Body of pancreas (tissue), 4 donors: ENCODE measurements around the gene CYP3A5. TPM values are rescaled to one million over a fixed set of nuclear protein-coding genes. Genes with fewer than 3 reads are reported as not detected.

Experiments
- ATAC-seq: fragments of 150-250 bp; one replicate; pipeline ENCODE4 v1.9.1; 2016
- DNase-seq, 4 donors: peaks; one replicate each; pipeline ENCODE4 v3.0.0-alpha.2; 2019
- H3K27ac ChIP-seq, 4 donors: fragments of 200-600 bp; sonication (generic); 1 replicate in 3 of 4; 2 replicates in 1 of 4; pipeline versions ENCODE4 v1.5.1 to v1.6.1; 2016 to 2019; ENCODE audit warnings: mild to moderate bottlenecking in 1 of 4, mixed read lengths in 1 of 4, moderate library complexity in 1 of 4
- H3K27me3 ChIP-seq, 2 donors: fragments of 200-600 bp; sonication (generic); one replicate each; pipeline ENCODE4 v1.6.0; 2016; ENCODE audit warnings: mild to moderate bottlenecking in 1 of 2
- H3K36me3 ChIP-seq, 2 donors: fragments of 200-600 bp; sonication (generic); replicated peaks in 1 of 2; 2 replicates each; pipeline ENCODE4 v1.5.1; 2016; ENCODE audit warnings: low read depth in 2 of 2; ENCODE audit not compliant: insufficient read depth in 1 of 2
- H3K4me1 ChIP-seq: fragments of 200-600 bp; sonication (generic); one replicate; pipeline ENCODE4 v1.6.0; 2016
- H3K4me3 ChIP-seq, 2 donors: fragments of 200-600 bp; sonication (generic); 1 replicate in 1 of 2; 2 replicates in 1 of 2; pipeline ENCODE4 v1.5.1; 2016 to 2019
- H3K9me3 ChIP-seq, 3 donors: fragments of 200-600 bp; sonication (generic); 1 replicate in 2 of 3; 2 replicates in 1 of 3; pipeline ENCODE4 v1.5.1; 2016
- CTCF ChIP-seq, 7 experiments: fragments of 450-650 bp in 4 of 7; fragments of 200-600 bp in 3 of 7; sonication (generic) in 3 of 7; IDR thresholded peaks; one replicate each; pipeline ENCODE4 v1.5.1; 2016 to 2019; ENCODE audit warnings: antibody characterized with exemption in 7 of 7
- POLR2A ChIP-seq, 3 donors: fragments of 450-650 bp; IDR thresholded peaks; one replicate each; pipeline ENCODE4 v1.6.1; 2016; ENCODE audit warnings: antibody characterized with exemption in 3 of 3, mild to moderate bottlenecking in 2 of 3
- WGBS, 2 donors: methylation state at CpG; one replicate each; pipeline ENCODE4 v1.1.5; 2017; 5-methylcytosine and 5-hydroxymethylcytosine counted together
- intact Hi-C: fragments of 100-400 bp; cut with DNase I; formaldehyde crosslinking; loops from one replicate; pipeline ENCODE4 v1.15.1; 2023
- total RNA-seq, 2 donors: library from RNA; depleted of rRNA; stranded (reverse); fragments of >200 nt; gene quantifications; one replicate each; pipeline ENCODE4 v1.1.0, GENCODE V29; 2016

CYP3A5 gene
- total RNA-seq, 2 donors from 2014 or later: 170 to 358 TPM

- Histone ChIP-seq H3K9me3 (no peaks in the 10 kb centered on the region), H3K4me3 (no peak overlapping the region), H3K27me3 (no peaks in the 10 kb centered on the region), H3K27ac (no peak overlapping the region), H3K36me3 (peaks cover 5 to 7% of the 10 kb centered on the region in 2 donors), H3K4me1 (peaks cover 16% of the 10 kb centered on the region)
- intact Hi-C loops: no loop called here
- TF ChIP-seq POLR2A (IDR thresholded peaks at IDR 0.05) (no peak), CTCF (IDR thresholded peaks at IDR 0.05) (no peak)
- no peak for DNase-seq
- ATAC-seq: no peak
- 52 to 83% methylated on average over 3 of the region's 3 CpGs for WGBS, 2 donors
Measured at GRCh38 chr7:99614495-99614894, 65.3 kb downstream of the CYP3A5 start.

- no peak for TF ChIP-seq POLR2A (IDR thresholded peaks at IDR 0.05)
- no peak for TF ChIP-seq CTCF (IDR thresholded peaks at IDR 0.05)
- Histone ChIP-seq H3K36me3 (no peaks in the 10 kb centered on the region), H3K4me1 (no peaks in the 10 kb centered on the region), H3K27ac (no peak overlapping the region), H3K9me3 (no peaks in the 10 kb centered on the region), H3K27me3 (no peaks in the 10 kb centered on the region), H3K4me3 (no peak overlapping the region)
- intact Hi-C loops: no loop called here
- DNase-seq (no peak), ATAC-seq (no peak)
- 55 to 62% methylated on average over 6 to 9 of the region's 9 CpGs for WGBS, 2 donors
Measured at GRCh38 chr7:99607548-99607947, 72.2 kb downstream of the CYP3A5 start.

GRCh38 chr7:99606531-99606930 is 73.3 kb downstream of the CYP3A5 start:
- no peak for DNase-seq
- no peaks in the 10 kb centered on the region for H3K9me3 ChIP-seq
- H3K27me3 ChIP-seq: no peaks in the 10 kb centered on the region
- WGBS, 2 donors: 70 to 75% methylated on average over 8 of the region's 8 CpGs
- no peak overlapping the region for H3K27ac ChIP-seq
- intact Hi-C loops: no loop called here
- no peak for ATAC-seq
- H3K36me3 ChIP-seq: no peaks in the 10 kb centered on the region
- H3K4me1 ChIP-seq: no peaks in the 10 kb centered on the region
- H3K4me3 ChIP-seq: no peak overlapping the region
- TF ChIP-seq POLR2A (IDR thresholded peaks at IDR 0.05): no peak
- TF ChIP-seq CTCF (IDR thresholded peaks at IDR 0.05): no peak

- H3K4me3 ChIP-seq: no peak overlapping the region
- intact Hi-C loops: no loop called here
- no peak for TF ChIP-seq CTCF (IDR thresholded peaks at IDR 0.05)
- TF ChIP-seq POLR2A (IDR thresholded peaks at IDR 0.05): no peak
Measured at GRCh38 chr7:99605527-99605926, 74.3 kb downstream of the CYP3A5 start.

GRCh38 chr7:99601656-99602310 is 78.0 kb downstream of the CYP3A5 start:
- WGBS, 2 donors: 79 to 83% methylated on average over 6 to 7 of the region's 7 CpGs
- no peaks in the 10 kb centered on the region for H3K36me3 ChIP-seq
- H3K9me3 ChIP-seq: no peaks in the 10 kb centered on the region
- no peak overlapping the region for H3K4me3 ChIP-seq
- no peak for TF ChIP-seq POLR2A (IDR thresholded peaks at IDR 0.05)
- no peak for TF ChIP-seq CTCF (IDR thresholded peaks at IDR 0.05)
- intact Hi-C loops: no loop called here
- DNase-seq (no peak), ATAC-seq (no peak)
- no peaks in the 10 kb centered on the region for H3K4me1 ChIP-seq
- no peaks in the 10 kb centered on the region for H3K27me3 ChIP-seq
- H3K27ac ChIP-seq: no peak overlapping the region

More at GRCh38 chr7:99605527-99605926, 74.3 kb downstream of the CYP3A5 start:
- Histone ChIP-seq H3K9me3 (no peaks in the 10 kb centered on the region), H3K27ac (no peak overlapping the region), H3K4me1 (no peaks in the 10 kb centered on the region), H3K36me3 (no peaks in the 10 kb centered on the region), H3K27me3 (no peaks in the 10 kb centered on the region)
- ATAC-seq (no peak), DNase-seq (no peak)
- 88 to 93% methylated on average over 7 of the region's 7 CpGs for WGBS, 2 donors
